Stimulated activated CD4-positive, alpha-beta T cell treated with anti-CD3 and anti-CD28 coated beads, Interleukin-15, amount 100 ng/mL, for 24 hours (primary cell): ENCODE results near the gene FAM124A.

Experiments
- DNase-seq: peaks from one replicate; pipeline ENCODE4 v3.0.0-alpha.2; 2020

Gene FAM124A

DNA sequence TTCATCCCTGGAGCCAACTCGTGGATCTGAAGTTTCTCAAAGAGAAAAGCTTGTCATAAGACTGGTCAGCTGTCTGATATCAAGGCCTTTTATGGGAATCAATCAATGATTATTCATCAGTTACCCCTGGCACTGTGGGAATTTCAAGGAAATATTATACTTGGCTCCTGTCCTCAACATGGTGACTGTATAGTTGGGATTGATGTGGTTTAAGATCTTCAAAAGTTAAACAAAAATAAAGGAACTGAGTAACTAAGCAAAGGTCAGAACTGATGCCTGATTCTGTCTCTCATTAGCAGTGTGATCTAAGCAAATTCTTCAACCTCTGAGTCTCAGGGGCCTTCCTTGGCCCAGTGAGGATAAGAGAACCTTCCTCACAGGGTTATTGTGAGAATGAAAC is 95.1 kb downstream of the FAM124A start:
- DNase-seq: no peak

DNA sequence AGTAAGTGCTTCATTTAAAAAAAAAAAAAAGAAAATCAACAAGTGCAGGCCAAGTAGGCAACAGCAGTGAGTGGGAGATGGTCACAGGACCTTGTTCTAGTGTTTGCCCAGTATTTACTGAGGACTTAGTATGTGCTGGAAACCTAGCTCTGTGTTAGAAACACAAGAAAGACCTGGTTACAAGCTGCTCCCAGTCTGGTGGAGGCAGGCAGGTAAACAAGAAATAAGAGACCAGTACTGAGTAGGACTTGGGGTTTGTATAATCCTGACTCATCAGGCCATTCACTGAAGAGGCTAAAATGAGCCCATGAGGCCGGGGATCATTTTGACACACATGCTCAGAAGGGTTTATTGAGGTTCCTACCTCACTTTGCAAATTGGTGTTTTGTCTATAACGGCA is 95.8 kb downstream of the FAM124A start:
- no peak for DNase-seq

DNA sequence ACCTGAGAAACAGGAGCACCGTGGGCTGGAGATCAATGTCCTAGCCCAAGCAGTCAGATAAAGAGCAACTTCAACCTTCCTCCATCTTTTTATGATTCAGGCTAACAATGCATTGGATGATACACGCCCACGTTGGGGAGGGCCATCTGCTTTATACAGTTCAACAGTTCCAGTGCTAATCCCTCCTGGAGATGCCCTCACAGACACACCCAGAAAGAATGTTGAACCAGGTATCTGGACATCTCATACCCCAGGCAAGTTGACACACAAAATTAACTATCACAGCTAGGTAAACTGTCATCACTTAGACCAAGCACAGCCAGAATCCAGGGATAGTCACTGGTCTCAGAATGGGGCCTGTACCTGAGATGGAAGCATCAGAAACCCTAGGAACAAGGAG is 96.7 kb downstream of the FAM124A start:
- no peak for DNase-seq

DNA sequence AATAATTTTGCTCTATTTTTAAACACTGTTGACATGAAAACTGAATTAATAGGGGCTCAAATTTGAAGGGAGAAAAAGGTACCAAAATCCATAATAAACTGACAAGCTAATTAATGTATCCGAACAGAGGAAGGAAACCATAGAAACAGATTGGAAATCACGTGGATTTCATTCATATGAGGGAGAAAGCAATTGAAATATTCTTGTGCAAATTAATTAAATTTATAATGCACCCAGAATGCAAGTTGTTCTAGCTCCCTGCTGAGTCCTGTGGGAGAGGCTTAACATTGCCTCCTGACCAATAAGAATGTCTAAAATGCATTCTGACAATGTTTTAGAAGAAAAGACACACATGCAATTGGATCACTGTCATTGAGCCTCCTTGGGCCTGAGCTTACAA is 99.6 kb downstream of the FAM124A start:
- no peak for DNase-seq

DNA sequence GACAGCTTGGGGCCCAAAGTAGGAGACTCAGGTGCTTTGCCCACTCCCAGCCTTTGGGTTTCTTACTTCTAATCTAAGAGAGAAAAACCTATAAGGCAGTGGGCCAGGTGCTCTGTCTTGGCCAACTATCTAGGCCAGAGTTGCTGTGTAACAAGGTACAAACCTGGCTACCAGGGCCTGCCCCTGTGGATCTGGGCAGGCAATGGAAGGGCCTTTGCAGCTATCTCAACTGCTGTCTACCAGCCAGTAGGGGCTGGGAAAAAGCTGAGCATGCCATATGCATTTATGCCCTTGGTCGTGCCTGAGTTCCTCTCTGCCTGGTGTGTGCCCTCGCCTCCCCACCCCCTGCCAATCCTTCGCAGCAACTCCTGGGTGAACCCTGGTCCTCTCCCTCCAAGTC is 100.6 kb downstream of the FAM124A start:
- no peak for DNase-seq

DNA sequence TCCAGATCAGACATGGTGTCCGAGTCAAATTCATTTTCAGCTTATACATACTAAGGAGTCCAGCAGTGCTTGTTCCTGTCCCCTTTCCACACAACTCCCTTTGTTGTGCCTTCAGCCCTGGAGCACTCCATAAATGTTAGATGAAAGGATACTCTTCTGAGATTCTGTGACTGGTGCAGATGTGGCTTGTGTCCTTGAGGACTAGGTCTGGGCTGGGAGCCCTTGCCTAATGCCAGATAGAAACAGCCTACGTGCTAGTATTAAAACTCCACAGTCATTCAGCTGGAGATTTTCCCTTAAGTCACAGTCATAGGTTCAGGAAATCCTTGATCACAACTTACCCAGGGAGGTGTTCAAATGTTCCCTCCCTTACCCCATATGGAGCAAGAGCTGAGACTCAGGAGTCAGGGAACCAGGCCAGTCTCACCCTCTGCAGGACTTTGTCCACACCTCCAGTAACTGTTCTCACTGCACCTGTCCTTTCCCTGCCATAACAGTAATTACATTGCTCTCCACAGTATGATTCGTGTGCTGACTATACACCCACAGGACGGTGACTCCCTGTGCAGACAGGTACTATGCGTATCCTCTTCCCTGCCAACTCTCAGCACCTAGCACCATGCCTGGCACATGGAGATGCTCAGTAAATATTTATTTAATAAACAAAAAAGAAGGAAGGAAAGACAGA is 101.8 kb downstream of the FAM124A start:
- no peak for DNase-seq

DNA sequence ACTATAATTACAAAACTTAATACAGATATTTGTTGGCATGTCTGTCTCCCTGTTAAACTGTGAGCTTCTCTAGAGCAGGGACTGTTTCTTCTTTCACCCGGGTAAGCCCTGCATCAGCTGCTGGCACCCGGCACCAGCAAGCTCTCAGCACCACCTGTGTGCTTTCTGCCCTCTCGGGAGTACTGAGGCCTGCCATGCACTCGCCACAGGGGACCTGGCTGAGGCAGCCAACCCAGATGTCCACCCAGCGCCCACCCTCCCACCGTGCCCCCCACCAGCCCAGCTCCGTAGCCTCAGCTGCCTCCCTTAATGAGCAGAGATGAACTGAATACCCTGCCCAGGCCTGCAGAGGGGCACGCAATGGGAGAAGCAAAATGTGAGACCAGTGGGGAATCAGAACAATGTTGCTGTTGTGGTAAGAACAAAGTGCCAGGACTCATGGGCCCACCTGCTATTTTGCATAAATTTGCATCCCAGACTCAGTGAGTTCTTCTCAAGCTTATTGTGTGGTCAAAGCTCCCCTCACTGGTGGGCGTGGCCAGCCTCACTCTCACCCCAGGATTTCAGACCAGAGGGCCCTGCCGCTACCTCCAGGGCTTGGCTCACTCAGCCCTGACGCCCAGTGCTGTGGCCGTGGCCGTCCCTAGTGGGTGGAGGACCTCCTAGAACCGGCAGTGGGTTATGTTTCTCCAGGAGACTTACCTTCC is 102.7 kb downstream of the FAM124A start:
- no peak for DNase-seq

DNA sequence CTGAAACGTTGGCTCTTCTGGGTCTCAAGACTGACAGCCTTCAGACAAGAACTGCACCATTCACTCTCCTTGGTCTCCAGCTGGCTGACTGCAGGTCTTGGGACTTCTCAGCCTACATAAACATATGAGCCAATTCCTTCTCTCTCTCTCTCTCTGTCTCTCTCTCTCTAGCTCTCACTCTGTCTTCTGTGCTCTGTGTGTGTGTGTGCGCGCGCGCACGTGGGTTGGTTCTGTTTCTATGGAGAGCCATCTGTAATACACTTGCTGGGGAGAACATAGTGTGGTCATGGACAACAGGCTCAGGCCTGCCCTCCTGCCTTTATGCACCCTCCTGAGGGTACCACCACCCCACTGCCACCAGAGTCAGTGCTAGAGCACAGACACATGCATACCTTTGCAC is 103.6 kb downstream of the FAM124A start:
- no peak for DNase-seq

DNA sequence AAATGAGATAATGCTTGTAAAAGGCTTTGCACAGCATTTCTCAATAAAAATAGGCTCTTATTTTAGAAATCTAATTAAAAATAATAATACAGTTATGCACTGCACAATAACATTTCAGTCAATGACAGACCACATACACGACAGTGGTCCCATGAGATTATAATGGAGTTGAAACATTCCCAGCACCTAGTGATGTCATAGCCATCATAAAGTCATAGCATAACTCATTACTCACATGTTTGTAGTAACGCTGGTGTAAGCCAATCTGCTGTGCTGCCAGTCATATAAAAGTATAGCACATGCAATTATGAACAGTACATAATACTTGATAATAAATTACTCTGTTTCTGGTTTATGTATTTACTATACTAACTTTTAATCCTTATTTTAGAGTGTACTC is 104.6 kb downstream of the FAM124A start:
- DNase-seq: no peak

DNA sequence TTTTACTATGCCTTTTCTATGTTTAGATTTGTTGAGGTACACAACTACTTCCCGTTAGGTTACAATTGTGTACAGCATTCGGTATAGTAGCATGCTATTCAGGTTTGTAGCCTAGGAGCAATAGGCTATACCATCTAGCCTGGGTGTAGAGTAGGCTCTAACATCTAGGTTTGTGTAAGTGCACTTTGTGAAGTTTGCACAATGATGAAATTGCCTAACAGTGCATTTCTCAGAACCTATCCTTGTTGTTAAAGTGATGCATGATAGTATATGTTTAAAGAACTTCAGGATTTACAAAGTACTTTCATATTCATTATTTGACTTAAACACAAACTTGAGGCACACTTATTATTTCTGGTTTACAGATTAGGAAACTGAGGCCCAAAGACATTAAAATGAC is 105.8 kb downstream of the FAM124A start:
- DNase-seq: no peak

DNA sequence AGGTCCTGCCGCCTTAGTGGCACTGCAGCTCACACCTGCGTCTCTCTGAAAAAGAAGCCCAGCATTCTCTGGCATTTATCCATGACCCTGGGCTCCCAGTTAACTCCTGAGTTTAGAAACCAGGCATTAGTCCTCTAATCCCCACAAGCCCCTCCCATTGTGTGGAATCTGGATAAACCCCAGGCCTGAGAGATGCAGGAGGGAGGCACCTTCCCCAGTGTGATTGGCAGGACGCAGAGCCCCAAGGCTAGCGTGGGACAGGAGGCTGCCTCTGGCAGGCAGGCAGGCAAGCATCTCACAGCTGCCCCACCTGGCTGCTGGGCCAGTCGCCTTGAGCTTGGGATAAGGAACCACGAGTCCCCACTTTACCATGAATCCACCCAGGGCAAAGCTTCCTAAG is 106.3 kb downstream of the FAM124A start:
- no peak for DNase-seq

DNA sequence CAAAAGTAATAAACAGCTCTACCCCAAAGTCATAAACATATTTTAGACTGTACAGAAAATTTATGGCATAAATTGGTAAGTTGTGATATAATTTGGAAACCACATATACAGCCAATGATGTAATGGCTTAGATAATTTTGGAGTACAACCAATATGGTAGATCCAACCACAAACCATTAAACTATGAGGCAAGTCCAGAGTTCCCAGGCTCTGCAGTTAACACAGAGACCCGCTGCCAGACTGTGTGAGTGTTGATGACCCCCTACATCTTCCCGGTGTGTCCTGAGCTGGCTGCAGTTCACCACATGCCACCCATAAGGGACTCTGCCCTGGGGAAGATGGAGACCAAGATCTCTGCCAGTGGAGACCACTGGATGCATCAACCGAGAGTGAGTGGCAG is 107.4 kb downstream of the FAM124A start:
- no peak for DNase-seq

DNA sequence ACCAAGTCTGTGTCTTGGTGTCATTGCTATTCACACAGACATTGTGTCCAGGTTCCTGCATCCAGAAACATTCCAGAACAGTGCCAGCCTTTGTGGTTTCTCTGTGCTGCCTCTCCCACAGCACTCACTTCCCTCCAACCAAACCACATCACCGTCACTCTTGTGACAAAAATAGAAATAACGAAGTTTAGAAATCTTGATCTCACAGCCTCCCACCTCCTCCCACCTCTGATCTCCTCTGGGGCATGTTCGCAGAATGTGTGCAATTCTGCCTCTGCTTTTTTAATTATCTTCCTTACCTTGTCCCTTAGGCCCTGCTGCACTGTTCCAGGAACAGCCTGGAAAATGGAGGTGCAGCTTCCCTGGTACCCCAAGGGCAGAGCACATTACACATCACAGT is 108.6 kb downstream of the FAM124A start:
- no peak for DNase-seq

DNA sequence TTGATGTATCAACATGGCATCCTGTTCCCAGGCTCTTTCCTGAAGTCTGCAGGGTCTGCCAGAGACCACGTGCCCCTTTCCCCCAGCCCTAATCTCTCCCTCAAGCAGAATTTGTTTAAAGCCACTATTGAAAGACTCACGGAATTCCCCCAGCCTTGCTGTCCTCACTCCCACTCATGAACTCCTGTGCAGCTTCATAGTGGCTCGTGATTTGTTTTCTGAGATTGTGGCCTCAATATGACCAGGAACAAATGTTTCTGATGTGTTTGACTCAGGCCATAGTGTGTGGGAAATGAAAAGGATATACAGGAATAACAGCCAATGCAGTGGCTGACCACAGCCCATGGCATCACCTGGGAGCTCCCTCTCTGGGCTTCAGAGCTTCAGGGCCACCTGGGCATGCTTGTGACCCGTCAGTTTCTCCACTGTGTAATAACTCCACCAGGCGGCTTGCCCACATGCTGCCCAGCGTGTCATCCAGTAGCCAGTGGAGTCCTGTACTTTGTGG is 109.2 kb downstream of the FAM124A start:
- peak; percentile 23 for DNase-seq

DNA sequence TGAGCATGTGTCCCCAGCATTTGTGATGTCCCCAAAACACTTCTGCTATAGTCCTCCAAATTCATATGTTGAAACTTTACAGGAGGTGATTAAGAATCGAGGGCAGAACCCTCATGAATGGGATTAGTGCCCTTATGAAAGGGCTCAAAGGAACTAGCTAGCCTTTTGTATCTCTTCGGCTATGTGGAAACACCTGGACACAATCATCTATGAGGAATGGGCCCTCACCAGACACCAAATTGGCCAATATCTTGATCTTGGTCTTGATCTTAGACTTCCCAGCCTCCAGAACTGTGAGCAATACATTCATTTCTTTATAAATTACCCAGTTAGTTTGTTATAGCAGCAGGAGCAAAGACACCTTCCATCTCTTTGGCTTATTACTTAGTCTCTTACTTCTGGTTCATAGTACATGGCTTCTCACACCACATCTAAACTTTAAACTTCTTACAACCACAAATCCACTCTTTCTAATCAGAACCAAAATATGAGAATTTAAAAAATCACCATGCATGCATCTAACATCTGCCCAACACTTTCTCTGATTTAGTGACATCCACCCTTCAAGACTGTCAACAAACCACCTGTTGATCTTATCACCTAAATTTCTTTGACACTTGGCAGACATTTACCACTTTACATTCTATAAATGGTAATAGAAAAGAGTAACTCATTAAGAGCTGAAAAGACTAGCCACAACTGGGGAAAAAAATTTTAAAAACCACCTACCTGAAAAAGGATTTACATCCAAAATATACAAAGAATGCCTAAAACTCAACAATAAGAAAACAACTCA is 110.6 kb downstream of the FAM124A start:
- DNase-seq: no peak

DNA sequence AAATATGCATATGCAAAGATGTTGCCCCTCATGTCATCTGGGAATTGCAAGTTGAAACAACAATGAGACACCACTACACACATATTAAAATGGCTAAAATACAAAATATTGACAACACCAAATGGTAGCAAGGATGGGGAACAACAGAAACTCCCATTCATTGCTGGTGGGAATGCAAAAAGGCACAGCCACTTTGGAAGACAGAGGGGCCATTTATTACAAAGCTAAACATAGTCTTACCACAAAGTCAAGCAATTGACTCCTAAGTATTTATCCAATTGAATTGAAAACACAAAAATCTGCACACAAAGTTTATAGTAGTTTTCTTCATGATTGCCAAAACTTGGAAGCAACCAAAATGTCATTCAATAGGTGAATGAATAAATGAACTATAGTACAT is 111.2 kb downstream of the FAM124A start:
- DNase-seq: no peak

DNA sequence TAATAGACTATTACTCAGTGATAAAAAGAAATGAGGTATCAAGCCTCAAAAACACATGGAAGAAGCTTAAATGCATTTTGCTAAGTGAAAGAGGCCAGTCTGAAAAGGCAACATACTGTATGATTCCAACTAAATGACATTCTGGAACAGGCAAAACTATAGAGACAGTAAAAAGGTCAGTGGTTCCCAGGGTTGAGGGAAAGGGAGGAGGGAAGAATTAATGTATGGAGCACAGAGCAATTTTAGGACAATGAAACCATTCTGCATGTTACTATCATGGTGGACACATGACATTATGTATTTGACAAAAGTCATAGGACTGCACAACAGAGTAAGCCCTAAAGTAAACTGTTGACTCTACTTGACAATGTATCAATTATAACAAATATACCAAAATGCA is 111.6 kb downstream of the FAM124A start:
- DNase-seq: no peak
